ENCODE data around the gene ARMC3.
A peak's percentile ranks its signal among the peaks of the same experiment; 100 is the strongest.

ARMC3 gene

GRCh38 chr10:22931948-22932347 is 4.1 kb downstream of the ARMC3 start:
- no peak for DNase-seq

- no peak for DNase-seq
Measured at GRCh38 chr10:22932626-22933370, 4.9 kb downstream of the ARMC3 start.

- DNase-seq: no peak
Measured at GRCh38 chr10:22934726-22935125, 6.9 kb downstream of the ARMC3 start.

GRCh38 chr10:22942437-22942836 is 14.6 kb downstream of the ARMC3 start:
- DNase-seq: no peak

GRCh38 chr10:22945934-22946673 is 18.3 kb downstream of the ARMC3 start:
- DNase-seq: no peak

- no peak for DNase-seq
Measured at GRCh38 chr10:22954970-22955369, 27.1 kb downstream of the ARMC3 start.

- DNase-seq: no peak
Measured at GRCh38 chr10:22958338-22958737, 30.5 kb downstream of the ARMC3 start.

- DNase-seq: no peak
Measured at GRCh38 chr10:22959292-22959691, 31.4 kb downstream of the ARMC3 start.

- no peak for DNase-seq
Measured at GRCh38 chr10:22959950-22960349, 32.1 kb downstream of the ARMC3 start.

GRCh38 chr10:22962817-22963216 is 35.0 kb downstream of the ARMC3 start:
- DNase-seq: no peak

GRCh38 chr10:22969704-22970103 is 41.9 kb downstream of the ARMC3 start:
- no peak for DNase-seq

GRCh38 chr10:22976534-22976933 is 48.7 kb downstream of the ARMC3 start:
- no peak for DNase-seq

GRCh38 chr10:22977751-22978150 is 49.9 kb downstream of the ARMC3 start:
- no peak for DNase-seq

GRCh38 chr10:22978287-22978686 is 50.4 kb downstream of the ARMC3 start:
- no peak for DNase-seq

- no peak for DNase-seq
Measured at GRCh38 chr10:22978918-22979317, 51.1 kb downstream of the ARMC3 start.

GRCh38 chr10:22980822-22981221 is 53.0 kb downstream of the ARMC3 start:
- no peak for DNase-seq

- no peak for DNase-seq
Measured at GRCh38 chr10:22984066-22984465, 56.2 kb downstream of the ARMC3 start.

- DNase-seq: peak; percentile 74
Measured at GRCh38 chr10:22986771-22987542, 59.1 kb downstream of the ARMC3 start.

GRCh38 chr10:22988581-22989360 is 60.9 kb downstream of the ARMC3 start:
- DNase-seq: peak; percentile 91

- no peak for DNase-seq
Measured at GRCh38 chr10:22990443-22990842, 62.6 kb downstream of the ARMC3 start.

GRCh38 chr10:22992075-22992474 is 64.2 kb downstream of the ARMC3 start:
- no peak for DNase-seq

- no peak for DNase-seq
Measured at GRCh38 chr10:22992621-22993020, 64.8 kb downstream of the ARMC3 start.

GRCh38 chr10:22993314-22993713 is 65.5 kb downstream of the ARMC3 start:
- no peak for DNase-seq

Measured in hematopoietic multipotent progenitor cell treated with erythropoietin and hydrocortisone succinate and interleukin-3 and kit ligand, for 6 days (in vitro differentiated cells).